C4-2B (cell line): ENCODE data around the gene PRR14.

Source experiments
- H3K27ac ChIP-seq: fragments of 450-650 bp; 2 replicates; pipeline ENCODE4 v1.5.1; 2017
- ZFX ChIP-seq: fragments of 450-650 bp; IDR thresholded peaks from 2 replicates; pipeline ENCODE4 v1.6.1; 2017
- TF ChIP-seq, protein P1 (sequence below): fragments of 450-650 bp; conservative IDR thresholded peaks from 2 replicates; pipeline ENCODE4 v1.5.1; 2017; ENCODE audit warnings: mild to moderate bottlenecking

PRR14 gene

DNA sequence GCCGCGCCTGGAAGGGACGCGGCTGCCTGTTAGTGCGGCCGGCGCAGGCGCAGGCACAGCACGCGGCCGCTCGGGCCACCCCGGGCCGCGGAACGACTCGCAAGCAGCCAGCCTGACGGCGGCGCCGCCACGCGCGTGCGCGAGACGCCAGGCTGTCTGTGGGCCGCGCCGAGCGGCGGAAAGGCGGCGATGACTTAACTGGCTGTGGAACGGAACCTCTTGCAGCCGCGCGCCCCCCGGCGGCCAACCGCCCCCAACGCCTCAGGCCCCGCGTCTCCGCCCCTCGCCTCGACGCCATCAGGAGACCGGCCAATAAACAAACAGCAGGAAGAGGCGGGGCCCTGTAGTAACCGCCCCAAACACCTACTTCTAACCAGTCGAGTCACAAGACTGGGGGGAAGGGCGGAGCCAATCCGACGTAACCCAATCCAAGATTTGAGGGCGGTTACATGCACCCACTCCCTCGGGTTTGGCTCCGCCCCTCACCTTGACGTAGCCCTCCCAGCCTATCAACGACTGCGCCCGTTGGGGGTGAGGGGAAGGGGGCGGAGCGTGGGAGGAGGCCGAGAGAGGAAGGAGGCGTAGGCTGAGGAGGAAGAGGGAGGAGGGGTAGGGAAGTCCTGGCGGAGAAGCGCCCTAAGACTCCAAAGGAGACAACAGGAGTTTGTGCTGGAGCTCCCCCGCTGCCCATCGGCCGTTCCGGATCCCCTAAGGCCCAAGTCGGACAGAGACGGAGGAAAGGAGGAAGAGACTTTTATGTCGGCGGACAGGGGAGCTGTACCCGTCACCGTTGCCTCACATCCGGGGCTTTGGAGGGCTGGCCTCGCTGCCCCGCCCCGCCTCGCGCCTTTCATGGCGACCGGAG lies 7.3 kb downstream of the PRR14 start, which contains the start of gene FBRS:
FBRS (plus strand) TSS at position 566 of the 865 bp plus-strand sequence. CDS start 1,088 bp downstream, outside the sequence.
- peak within 1 kb of the TSS; percentile 94 for H3K27ac ChIP-seq
- TF ChIP-seq, protein P1, sequence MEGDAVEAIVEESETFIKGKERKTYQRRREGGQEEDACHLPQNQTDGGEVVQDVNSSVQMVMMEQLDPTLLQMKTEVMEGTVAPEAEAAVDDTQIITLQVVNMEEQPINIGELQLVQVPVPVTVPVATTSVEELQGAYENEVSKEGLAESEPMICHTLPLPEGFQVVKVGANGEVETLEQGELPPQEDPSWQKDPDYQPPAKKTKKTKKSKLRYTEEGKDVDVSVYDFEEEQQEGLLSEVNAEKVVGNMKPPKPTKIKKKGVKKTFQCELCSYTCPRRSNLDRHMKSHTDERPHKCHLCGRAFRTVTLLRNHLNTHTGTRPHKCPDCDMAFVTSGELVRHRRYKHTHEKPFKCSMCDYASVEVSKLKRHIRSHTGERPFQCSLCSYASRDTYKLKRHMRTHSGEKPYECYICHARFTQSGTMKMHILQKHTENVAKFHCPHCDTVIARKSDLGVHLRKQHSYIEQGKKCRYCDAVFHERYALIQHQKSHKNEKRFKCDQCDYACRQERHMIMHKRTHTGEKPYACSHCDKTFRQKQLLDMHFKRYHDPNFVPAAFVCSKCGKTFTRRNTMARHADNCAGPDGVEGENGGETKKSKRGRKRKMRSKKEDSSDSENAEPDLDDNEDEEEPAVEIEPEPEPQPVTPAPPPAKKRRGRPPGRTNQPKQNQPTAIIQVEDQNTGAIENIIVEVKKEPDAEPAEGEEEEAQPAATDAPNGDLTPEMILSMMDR: peak; percentile 97
- TF ChIP-seq ZFX: no peak

DNA sequence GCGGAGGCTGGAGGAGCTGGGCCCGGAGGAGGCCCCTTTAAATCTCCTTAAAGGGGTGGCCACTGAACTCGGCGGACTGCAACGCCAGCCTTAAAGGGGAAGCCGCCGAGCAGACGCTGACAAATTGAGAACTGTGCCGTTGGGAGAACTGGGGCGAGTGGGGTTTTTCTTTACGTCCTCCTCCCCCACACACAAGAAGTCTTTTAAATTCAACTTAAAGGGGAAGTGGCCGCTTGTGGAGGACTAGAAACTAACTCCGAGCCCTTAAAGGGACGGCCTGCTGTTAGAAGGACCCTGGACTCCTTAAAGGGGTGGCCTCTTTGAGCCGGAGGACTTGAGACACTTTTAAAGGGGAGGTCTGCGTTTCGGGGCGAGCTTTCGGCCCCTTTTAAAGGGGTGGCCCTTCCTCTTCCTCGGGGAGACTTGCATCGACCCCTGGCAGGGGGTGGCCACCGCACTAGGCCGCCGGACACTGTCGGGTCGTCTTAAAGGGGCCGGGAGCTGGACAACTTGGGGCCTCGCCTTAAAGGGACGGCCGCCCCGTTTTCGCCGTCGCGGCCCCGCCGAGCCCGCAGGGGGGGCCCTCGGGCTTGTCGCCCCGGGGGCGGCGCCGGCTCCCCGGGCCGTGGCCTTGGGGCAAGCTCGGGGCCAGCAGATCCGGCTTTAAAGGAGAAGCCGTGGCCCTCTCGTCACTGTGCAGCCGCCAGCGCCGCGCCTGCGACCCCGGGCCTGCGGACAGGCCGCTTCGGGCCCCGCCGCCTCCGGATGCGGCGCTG lies 8.2 kb downstream of the PRR14 start:
- H3K27ac ChIP-seq: peak overlapping the region; percentile 94
- no peak for TF ChIP-seq ZFX
- TF ChIP-seq, protein P1: no peak; the same call in 1 of the 2 replicates

DNA sequence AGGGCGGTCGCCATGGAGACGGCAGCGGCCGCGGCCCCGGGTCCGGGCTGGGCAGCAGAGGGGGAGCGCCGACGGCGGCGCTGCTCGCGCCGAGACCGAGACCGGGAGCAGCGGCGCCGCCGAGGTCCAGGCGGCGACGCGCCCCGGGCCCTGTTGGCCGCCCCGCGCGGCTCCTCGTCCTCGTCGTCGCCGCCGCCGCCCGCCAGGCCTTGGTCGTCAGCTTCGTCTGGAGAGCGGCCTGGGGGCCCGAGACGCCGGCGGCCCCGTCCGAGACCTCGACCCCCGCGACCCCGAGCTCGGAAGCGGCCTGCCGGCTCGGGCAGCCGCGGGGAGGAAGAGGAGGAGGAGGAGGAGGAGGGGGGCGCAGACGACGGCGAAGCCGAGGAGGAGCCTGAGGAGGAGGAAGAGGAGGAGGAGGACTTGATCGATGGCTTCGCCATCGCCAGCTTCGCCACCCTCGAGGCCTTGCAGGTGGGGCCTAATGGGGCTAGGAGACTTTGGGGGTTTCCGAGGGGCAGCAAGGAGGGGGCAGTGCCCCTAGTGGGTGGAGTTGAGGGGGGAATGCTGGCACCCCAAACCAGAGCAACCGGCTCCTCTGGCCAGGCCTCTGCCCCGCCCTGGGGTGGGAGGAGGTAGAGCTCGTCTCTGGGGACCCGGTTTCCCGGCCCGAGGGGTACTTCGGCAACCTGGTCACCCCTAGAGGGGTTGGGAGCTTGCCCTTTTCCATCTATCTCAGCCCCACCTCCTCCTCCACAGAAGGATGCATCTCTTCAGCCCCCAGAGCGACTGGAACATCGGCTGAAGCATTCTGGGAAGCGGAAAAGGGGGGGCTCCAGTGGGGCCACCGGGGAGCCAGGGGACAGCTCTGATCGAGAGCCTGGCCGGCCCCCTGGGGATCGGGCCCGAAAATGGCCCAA lies 9.0 kb downstream of the PRR14 start:
- TF ChIP-seq, protein P1: no peak; the same call in 1 of the 2 replicates
- TF ChIP-seq ZFX: peak; percentile 89
- peak overlapping the region; percentile 94 for H3K27ac ChIP-seq

DNA sequence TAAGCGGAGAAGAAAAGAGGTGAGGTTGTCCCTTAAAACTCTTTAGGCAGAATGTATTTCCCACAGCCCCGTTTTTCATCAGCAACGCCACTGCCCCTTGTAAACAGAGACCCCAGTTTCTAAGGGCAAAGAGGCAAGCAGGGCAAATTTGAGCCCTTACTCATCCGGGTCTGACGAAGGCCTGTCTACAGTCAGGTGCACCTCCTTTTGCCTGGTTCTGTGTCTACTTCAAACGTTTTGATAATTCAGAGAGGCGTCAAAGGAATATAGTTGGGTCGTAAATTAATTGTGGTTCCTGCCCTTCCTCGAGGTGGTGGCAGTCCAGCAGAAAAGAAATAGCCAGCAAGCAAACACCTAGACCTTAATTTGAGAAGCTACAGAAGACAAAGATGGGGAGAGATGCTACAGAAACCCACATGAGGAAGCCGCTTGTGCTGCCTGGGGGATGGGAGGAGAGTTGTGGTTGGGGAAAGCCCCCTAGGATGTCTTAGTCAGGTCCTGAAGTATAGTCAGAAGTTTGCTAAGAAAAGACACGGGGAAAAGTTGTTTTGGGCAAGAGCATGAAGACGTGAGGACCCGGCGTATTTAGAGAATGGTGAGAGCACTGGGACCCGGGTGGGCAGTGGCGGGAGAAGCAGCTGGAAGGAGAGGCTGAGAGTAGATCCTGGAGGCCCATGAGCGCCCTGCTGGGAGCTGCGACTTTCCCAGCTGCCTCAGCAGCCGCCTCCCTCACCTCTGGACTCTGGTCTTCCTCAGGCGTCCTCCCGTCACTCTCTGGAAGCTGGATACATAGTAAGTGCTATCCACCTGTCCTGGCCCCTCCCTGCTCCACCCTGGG lies 9.9 kb downstream of the PRR14 start:
- TF ChIP-seq, protein P1: no peak
- no peak for TF ChIP-seq ZFX
- peak overlapping the region; percentile 94 for H3K27ac ChIP-seq

DNA sequence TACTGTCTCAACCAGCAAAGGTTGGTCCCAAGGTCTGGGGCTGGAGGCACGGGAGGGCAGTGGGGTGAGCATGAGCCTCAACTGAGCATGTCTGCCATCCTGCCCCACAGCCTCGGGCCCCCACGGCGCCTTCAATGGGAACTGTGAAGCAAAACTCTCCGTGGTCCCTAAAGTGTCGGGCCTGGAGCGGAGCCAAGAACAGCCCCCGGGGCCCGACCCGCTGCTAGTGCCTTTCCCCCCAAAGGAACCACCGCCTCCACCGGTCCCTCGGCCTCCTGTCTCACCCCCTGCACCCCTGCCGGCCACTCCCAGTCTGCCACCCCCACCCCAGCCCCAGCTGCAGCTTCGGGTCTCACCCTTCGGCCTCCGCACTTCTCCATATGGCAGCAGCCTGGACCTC lies 11.7 kb downstream of the PRR14 start:
- TF ChIP-seq, protein P1: no peak
- TF ChIP-seq ZFX: no peak
- no peak overlapping the region for H3K27ac ChIP-seq

DNA sequence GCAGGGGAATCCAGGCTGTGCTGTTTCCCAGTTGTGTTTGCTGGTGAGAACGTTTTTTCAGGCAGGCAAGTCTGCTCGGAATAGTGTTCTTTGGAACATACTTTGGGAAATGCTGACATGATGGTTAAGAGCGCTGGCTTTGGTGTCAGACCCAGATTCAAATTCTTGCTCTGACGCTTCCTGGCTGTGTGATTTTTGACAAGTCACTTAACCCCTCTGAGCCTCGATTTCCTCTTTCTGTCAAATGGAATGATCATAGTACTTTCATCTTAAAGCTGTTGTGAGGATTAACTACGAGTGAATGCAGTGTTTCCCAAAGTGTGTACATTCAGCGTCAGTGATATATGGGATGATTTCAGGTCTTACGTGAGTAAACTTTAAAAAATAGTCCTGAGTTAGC lies 12.3 kb downstream of the PRR14 start:
- H3K27ac ChIP-seq: no peak overlapping the region
- no peak for TF ChIP-seq ZFX
- TF ChIP-seq, protein P1: no peak
